MM.1S (cell line): ENCODE results near the gene VPS16.

Experiments used
- CTCF ChIP-seq: fragments of 300-600 bp; sonication (generic); IDR thresholded peaks from 2 replicates; pipeline ENCODE4 v1.5.1; 2016; ENCODE audit warnings: antibody characterized with exemption, low read length, mixed read lengths
- EZH2phosphoT487 ChIP-seq: fragments of 300-600 bp; sonication (generic); IDR thresholded peaks from 2 replicates; pipeline ENCODE4 v1.6.1; 2018; ENCODE audit warnings: antibody characterized with exemption, low read length

- TF ChIP-seq CTCF (no peak), EZH2phosphoT487 (no peak)
Measured at GRCh38 chr20:2883726-2884637, 43.4 kb downstream of the VPS16 start.
